A673 (cell line): Measurements from ENCODE around the gene SYT7. TPM values are rescaled to one million over a fixed set of nuclear protein-coding genes. Genes with fewer than 3 reads are reported as not detected.

Experiments used
- BruUV-seq: library from RNA; stranded (reverse); fragments of 400-500 nt; replicated peaks from 2 replicates; lab custom pipeline; 2021; lab: Mats Ljungman, UMichigan
- CTCF ChIA-PET: fragments of 300-600 bp; sonication (Branson Sonifier 250); formaldehyde crosslinking; loops from one replicate; lab custom pipeline; 2022; ENCODE audit warnings: antibody characterized with exemption; lab: Charles Lee
- POLR2A ChIA-PET: fragments of 300-600 bp; sonication (Branson Sonifier 250); formaldehyde crosslinking; loops from one replicate; lab custom pipeline; 2022; ENCODE audit warnings: antibody characterized with exemption; ENCODE audit not compliant: low non-redundant PET; lab: Charles Lee
- DNase-seq: peaks from one replicate; pipeline ENCODE4 v3.0.0-alpha.2; 2015; ENCODE audit warnings: low spot score
- H3K27ac ChIP-seq: fragments of 200-600 bp; sonication (generic); 2 replicates; pipeline ENCODE4 v1.5.1; 2016; ENCODE audit warnings: mixed run types, low read depth, mild to moderate bottlenecking, mixed read lengths, antibody characterized with exemption, low read length; ENCODE audit not compliant: poor library complexity, severe bottlenecking
- H3K27me3 ChIP-seq: fragments of 200-600 bp; sonication (generic); replicated peaks from 2 replicates; pipeline ENCODE4 v1.6.1; 2017; ENCODE audit warnings: mixed run types, low read depth, mild to moderate bottlenecking, mixed read lengths, antibody characterized with exemption, low read length; ENCODE audit not compliant: insufficient read depth, poor library complexity
- H3K36me3 ChIP-seq: fragments of 200-600 bp; sonication (generic); 2 replicates; pipeline ENCODE4 v1.6.1; 2016; ENCODE audit warnings: mixed run types, mild to moderate bottlenecking, mixed read lengths, antibody characterized with exemption, low read length; ENCODE audit not compliant: insufficient read depth, poor library complexity, severe bottlenecking
- H3K4me1 ChIP-seq: fragments of 200-600 bp; sonication (generic); 2 replicates; pipeline ENCODE4 v1.6.1; 2017; ENCODE audit warnings: mixed run types, mild to moderate bottlenecking, mixed read lengths, antibody characterized with exemption, low read length; ENCODE audit not compliant: insufficient read depth, poor library complexity, severe bottlenecking
- H3K4me3 ChIP-seq: fragments of 200-600 bp; sonication (generic); 2 replicates; pipeline ENCODE4 v1.5.1; 2016; ENCODE audit warnings: low read depth, mixed run types, mild to moderate bottlenecking, mixed read lengths, low read length; ENCODE audit not compliant: poor library complexity, severe bottlenecking
- H3K9me3 ChIP-seq: fragments of 200-600 bp; sonication (generic); 2 replicates; pipeline ENCODE4 v1.6.1; 2016; ENCODE audit warnings: mixed run types, low read depth, mild to moderate bottlenecking, mixed read lengths, antibody characterized with exemption, low read length; ENCODE audit not compliant: poor library complexity, severe bottlenecking
- CTCF ChIP-seq: fragments of 300-800, 200-600 bp; sonication (generic); conservative IDR thresholded peaks from 2 replicates; pipeline ENCODE4 v1.5.1; 2017; ENCODE audit warnings: low read depth, mild to moderate bottlenecking, antibody characterized with exemption, low read length, moderate library complexity, mixed read lengths
- EZH2 ChIP-seq: fragments of 200-600 bp; sonication (generic); IDR thresholded peaks from 2 replicates; pipeline ENCODE4 v1.6.1; 2017; ENCODE audit warnings: borderline replicate concordance, low read depth, mild to moderate bottlenecking, mixed read lengths, antibody characterized with exemption, low read length; ENCODE audit not compliant: poor library complexity, severe bottlenecking
- intact Hi-C: fragments of 100-400 bp; cut with micrococcal nuclease; formaldehyde crosslinking; loops from one replicate; pipeline ENCODE4 v1.10.0; 2022; ENCODE audit not compliant: unreplicated experiment
- total RNA-seq: library from RNA; stranded (reverse); gene quantifications from 2 replicates; pipeline ENCODE4 v1.2.3, GENCODE V29; 2021

SYT7 gene
- total RNA-seq, 1 experiment from 2014 or later: 1.3 TPM

- POLR2A ChIA-PET: no interaction called here
- Histone ChIP-seq H3K27me3 (no peaks in the 10 kb centered on the region), H3K9me3 (no peaks in the 10 kb centered on the region), H3K27ac (no peak overlapping the region), H3K36me3 (no peaks in the 10 kb centered on the region), H3K4me1 (no peaks in the 10 kb centered on the region), H3K4me3 (no peak overlapping the region)
- intact Hi-C loops: loop anchor here (1.0 to 10.0 kb wide), 5 partner anchors 40 to 257 kb away; partner anchors contain the start of gene SYT7
- peak; percentile 67 for DNase-seq
- no peak for TF ChIP-seq EZH2
- peak; percentile 99 for TF ChIP-seq CTCF
- BruUV-seq: no TSS peak
- CTCF ChIA-PET: interaction anchor here (1.1 to 2.9 kb wide), 4 partner anchors 39 to 161 kb away, joined by 4 to 33 read pairs (median 6); no protein-coding TSS in a partner anchor
Observed at GRCh38 chr11:61477727-61478148, 103.1 kb downstream of the SYT7 start.

- no peak for DNase-seq
- no TSS peak for BruUV-seq
- intact Hi-C loops: loop anchor here (1.0 to 10.0 kb wide), 5 partner anchors 40 to 258 kb away; partner anchors contain the start of gene SYT7
- H3K27ac ChIP-seq: no peak overlapping the region
- H3K27me3 ChIP-seq: no peaks in the 10 kb centered on the region
- CTCF ChIA-PET: interaction anchor here (0.8 to 2.9 kb wide), 4 partner anchors 40 to 161 kb away, joined by 4 to 33 read pairs (median 8); no protein-coding TSS in a partner anchor
- no peaks in the 10 kb centered on the region for H3K36me3 ChIP-seq
- H3K4me1 ChIP-seq: no peaks in the 10 kb centered on the region
- no peak overlapping the region for H3K4me3 ChIP-seq
- TF ChIP-seq CTCF (no peak), EZH2 (no peak)
- POLR2A ChIA-PET: no interaction called here
- H3K9me3 ChIP-seq: no peaks in the 10 kb centered on the region
Observed at GRCh38 chr11:61477126-61477525, 103.8 kb downstream of the SYT7 start.

GRCh38 chr11:61476371-61476770 lies 104.5 kb downstream of the SYT7 start:
- DNase-seq: no peak
- no peaks in the 10 kb centered on the region for H3K36me3 ChIP-seq
- H3K4me3 ChIP-seq: no peak overlapping the region
- ChIA-PET POLR2A (no interaction called here), CTCF (interaction anchor here (0.8 to 1.9 kb wide), 4 partner anchors 30 to 162 kb away, joined by 4 to 8 read pairs (median 6); no protein-coding TSS in a partner anchor)
- no peaks in the 10 kb centered on the region for H3K27me3 ChIP-seq
- intact Hi-C loops: loop anchor here (2.0 to 10.0 kb wide), 4 partner anchors 56 to 258 kb away; partner anchors contain the start of gene SYT7
- H3K27ac ChIP-seq: no peak overlapping the region
- H3K9me3 ChIP-seq: no peaks in the 10 kb centered on the region
- no TSS peak for BruUV-seq
- no peaks in the 10 kb centered on the region for H3K4me1 ChIP-seq
- TF ChIP-seq EZH2: no peak
